ENCODE measurements around the gene MICOS13.

DNA sequence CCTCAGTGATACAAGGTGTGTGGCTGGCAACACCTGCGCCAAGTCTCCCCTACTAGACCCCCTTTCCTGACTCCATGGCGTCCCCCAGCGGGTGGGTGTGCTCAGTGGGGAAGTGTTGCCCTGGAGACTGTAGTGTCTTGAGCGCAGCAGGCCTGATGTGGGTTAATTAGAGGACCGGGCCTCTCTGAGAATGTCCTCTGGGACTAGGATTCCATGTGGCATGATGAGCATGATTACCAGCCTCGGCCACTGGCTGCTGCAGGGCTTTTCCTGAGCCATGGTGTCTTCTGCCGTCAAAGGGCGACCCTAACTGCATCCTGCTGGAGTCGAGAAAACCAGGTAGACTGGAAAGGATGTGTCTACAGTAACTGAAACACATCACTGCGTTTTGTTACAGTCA lies 28.1 kb downstream of the MICOS13 start:
- TF ChIP-seq POLR2A (IDR thresholded peaks at IDR 0.05), result no peak
- TF ChIP-seq, protein P1, sequence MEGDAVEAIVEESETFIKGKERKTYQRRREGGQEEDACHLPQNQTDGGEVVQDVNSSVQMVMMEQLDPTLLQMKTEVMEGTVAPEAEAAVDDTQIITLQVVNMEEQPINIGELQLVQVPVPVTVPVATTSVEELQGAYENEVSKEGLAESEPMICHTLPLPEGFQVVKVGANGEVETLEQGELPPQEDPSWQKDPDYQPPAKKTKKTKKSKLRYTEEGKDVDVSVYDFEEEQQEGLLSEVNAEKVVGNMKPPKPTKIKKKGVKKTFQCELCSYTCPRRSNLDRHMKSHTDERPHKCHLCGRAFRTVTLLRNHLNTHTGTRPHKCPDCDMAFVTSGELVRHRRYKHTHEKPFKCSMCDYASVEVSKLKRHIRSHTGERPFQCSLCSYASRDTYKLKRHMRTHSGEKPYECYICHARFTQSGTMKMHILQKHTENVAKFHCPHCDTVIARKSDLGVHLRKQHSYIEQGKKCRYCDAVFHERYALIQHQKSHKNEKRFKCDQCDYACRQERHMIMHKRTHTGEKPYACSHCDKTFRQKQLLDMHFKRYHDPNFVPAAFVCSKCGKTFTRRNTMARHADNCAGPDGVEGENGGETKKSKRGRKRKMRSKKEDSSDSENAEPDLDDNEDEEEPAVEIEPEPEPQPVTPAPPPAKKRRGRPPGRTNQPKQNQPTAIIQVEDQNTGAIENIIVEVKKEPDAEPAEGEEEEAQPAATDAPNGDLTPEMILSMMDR (IDR thresholded peaks at IDR 0.05), result no peak

All from prostate gland (tissue), 2 donors.